PC-9 (cell line): ENCODE results near the gene LRRC28.

ENCODE experiments used
- CTCF ChIP-seq: fragments of 200-600 bp; sonication (generic); conservative IDR thresholded peaks from 2 replicates; pipeline ENCODE4 v1.6.1; 2017; ENCODE audit warnings: mixed run types, antibody characterized with exemption, mild to moderate bottlenecking, moderate library complexity
- EZH2 ChIP-seq: fragments of 200-600 bp; sonication (generic); IDR thresholded peaks from 2 replicates; pipeline ENCODE4 v1.8.0; 2017; ENCODE audit warnings: antibody characterized with exemption, low read depth

- TF ChIP-seq CTCF, result no peak
- TF ChIP-seq EZH2, result no peak
Observed at GRCh38 chr15:99275525-99276128, 24.3 kb downstream of the LRRC28 start.
